Measurements from ENCODE around the gene DNAI2.

Gene DNAI2

DNA sequence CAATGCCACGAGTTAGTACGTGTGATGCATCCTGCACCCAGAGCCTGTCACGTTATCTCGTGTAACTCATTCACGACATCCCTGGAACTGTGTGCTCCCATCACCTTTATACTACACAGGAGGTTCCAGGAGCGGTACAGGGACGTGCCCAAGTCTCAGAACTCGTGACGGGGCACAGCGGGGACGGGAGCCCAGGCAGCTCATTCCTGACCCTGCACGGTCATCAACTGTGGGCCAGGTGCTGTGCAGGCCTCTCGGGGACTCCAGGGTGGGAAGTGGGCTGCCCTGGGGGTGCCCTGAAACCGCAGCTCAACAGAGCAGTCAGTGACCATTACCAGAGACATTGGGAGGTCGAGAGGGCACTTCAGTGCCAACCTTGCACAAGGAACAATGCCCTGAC is 40.8 kb downstream of the DNAI2 start:
- FAIRE-seq = no peak
- DNase-seq (ENCODE audit: insufficient read length, low spot score) = no peak
- TF ChIP-seq SPI1 (IDR thresholded peaks at IDR 0.05; ENCODE audit: low read depth, low read length) (no peak), POU2F2 (IDR thresholded peaks at IDR 0.05; ENCODE audit: low read depth, low read length) (no peak), POLR2AphosphoS5 (IDR thresholded peaks at IDR 0.05; ENCODE audit: low read depth, low read length) (no peak), POLR2A (IDR thresholded peaks at IDR 0.05; ENCODE audit: low read depth, low read length) (no peak), TAF1 (IDR thresholded peaks at IDR 0.05; ENCODE audit: low read depth, low read length) (no peak), PAX5 (IDR thresholded peaks at IDR 0.05; ENCODE audit: insufficient read depth, low read length, severe bottlenecking) (no peak)

DNA sequence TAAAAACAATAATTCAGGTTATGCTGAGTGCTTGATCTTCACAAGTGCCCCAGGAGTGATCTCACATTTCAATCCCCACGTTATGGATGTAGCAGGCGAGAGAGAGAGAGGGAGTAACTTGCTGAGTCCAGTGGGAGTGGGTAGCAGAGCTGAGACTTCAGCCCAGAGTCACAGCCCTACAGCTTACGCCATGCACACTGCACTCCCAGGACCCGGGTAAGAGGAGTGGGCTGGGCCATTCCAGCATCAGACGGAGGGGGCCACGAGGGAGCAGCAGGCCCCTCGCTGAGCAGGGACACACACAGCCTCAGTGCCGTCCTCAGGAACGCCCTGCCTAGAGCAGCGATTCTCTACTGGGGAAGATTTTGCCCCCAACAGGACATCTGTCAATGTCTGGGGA is 42.2 kb downstream of the DNAI2 start:
- FAIRE-seq = no peak
- no peak for TF ChIP-seq POLR2A (IDR thresholded peaks at IDR 0.05; ENCODE audit: low read depth, low read length)
- no peak for TF ChIP-seq PAX5 (IDR thresholded peaks at IDR 0.05; ENCODE audit: insufficient read depth, low read length, severe bottlenecking)
- no peak for TF ChIP-seq SPI1 (IDR thresholded peaks at IDR 0.05; ENCODE audit: low read depth, low read length)
- TF ChIP-seq POU2F2 (IDR thresholded peaks at IDR 0.05; ENCODE audit: low read depth, low read length) = no peak
- no peak for TF ChIP-seq TAF1 (IDR thresholded peaks at IDR 0.05; ENCODE audit: low read depth, low read length)
- no peak for TF ChIP-seq POLR2AphosphoS5 (IDR thresholded peaks at IDR 0.05; ENCODE audit: low read depth, low read length)
- no peak for DNase-seq (ENCODE audit: insufficient read length, low spot score)

DNA sequence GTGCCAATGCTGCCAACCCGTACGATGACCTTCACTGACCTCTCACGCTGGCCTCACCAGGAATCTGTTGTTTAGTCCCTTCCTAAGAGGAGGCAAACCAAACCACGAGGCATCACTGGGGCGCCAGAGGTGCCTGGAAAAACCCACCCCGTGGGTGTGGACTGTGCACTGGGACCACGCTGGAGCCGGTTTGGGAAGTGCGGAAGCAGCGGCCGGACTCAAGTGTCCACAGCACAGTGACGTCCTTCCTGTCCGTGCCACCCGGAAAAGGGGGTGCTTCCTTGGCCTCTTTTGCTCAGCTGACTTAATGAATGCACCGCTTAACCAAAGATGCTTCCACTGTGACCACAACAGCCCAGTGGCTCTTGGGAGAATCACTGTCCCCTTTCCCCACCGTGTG is 43.0 kb downstream of the DNAI2 start:
- DNase-seq (ENCODE audit: insufficient read length, low spot score) (no peak), FAIRE-seq (no peak)
- TF ChIP-seq POU2F2 (IDR thresholded peaks at IDR 0.05; ENCODE audit: low read depth, low read length) = no peak
- no peak for TF ChIP-seq POLR2A (IDR thresholded peaks at IDR 0.05; ENCODE audit: low read depth, low read length)
- TF ChIP-seq POLR2AphosphoS5 (IDR thresholded peaks at IDR 0.05; ENCODE audit: low read depth, low read length) = no peak
- no peak for TF ChIP-seq SPI1 (IDR thresholded peaks at IDR 0.05; ENCODE audit: low read depth, low read length)
- TF ChIP-seq PAX5 (IDR thresholded peaks at IDR 0.05; ENCODE audit: insufficient read depth, low read length, severe bottlenecking) = no peak
- TF ChIP-seq TAF1 (IDR thresholded peaks at IDR 0.05; ENCODE audit: low read depth, low read length) = no peak

DNA sequence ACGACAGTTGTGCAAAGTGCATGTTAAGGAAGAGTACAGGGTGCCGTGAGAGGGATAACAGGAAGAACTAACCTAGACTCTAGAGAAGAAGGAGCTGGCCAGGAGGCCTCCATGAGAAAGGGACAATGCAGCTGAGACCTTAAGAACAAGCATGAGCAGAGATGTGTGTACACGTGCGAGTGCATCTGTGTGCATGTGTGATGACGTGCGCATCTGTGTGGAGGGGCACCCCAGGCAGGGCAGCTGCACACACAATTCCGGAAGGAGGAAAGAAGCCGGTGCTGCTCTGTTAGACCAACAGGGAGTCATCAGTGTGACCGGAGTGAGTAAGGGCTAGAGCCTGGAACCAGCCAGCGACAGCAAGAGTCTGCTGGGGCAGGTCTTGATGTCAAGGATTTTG is 44.4 kb downstream of the DNAI2 start:
- TF ChIP-seq TAF1 (IDR thresholded peaks at IDR 0.05; ENCODE audit: low read depth, low read length) = no peak
- no peak for TF ChIP-seq PAX5 (IDR thresholded peaks at IDR 0.05; ENCODE audit: insufficient read depth, low read length, severe bottlenecking)
- TF ChIP-seq POLR2AphosphoS5 (IDR thresholded peaks at IDR 0.05; ENCODE audit: low read depth, low read length) = no peak
- no peak for TF ChIP-seq POLR2A (IDR thresholded peaks at IDR 0.05; ENCODE audit: low read depth, low read length)
- TF ChIP-seq SPI1 (IDR thresholded peaks at IDR 0.05; ENCODE audit: low read depth, low read length) = no peak
- TF ChIP-seq POU2F2 (IDR thresholded peaks at IDR 0.05; ENCODE audit: low read depth, low read length) = no peak
- DNase-seq (ENCODE audit: insufficient read length, low spot score) (no peak), FAIRE-seq (no peak)

DNA sequence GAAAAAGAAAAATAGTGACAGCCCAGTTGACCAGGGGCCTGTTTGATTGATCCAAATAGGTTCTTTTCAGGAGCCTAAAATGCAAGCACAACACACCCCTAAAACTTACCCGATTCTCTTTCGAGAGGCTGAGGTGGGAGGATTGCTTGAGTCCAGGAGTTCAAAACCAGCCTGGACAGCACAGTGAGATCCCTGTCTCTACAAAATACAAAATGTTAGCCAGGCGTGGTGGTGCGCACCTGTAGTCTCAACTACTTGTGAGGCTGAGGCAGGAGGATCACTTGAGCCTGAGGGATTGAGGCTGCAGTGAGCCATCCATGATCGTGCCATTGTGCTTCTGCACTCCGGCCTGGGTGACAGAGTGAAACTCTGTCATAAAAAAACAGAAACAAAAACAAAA is 50.5 kb downstream of the DNAI2 start:
- FAIRE-seq = no peak
- TF ChIP-seq SPI1 (IDR thresholded peaks at IDR 0.05; ENCODE audit: low read depth, low read length) = no peak
- TF ChIP-seq POLR2AphosphoS5 (IDR thresholded peaks at IDR 0.05; ENCODE audit: low read depth, low read length) = no peak
- TF ChIP-seq POU2F2 (IDR thresholded peaks at IDR 0.05; ENCODE audit: low read depth, low read length) = no peak
- TF ChIP-seq POLR2A (IDR thresholded peaks at IDR 0.05; ENCODE audit: low read depth, low read length) = no peak
- TF ChIP-seq PAX5 (IDR thresholded peaks at IDR 0.05; ENCODE audit: insufficient read depth, low read length, severe bottlenecking) = no peak
- no peak for TF ChIP-seq TAF1 (IDR thresholded peaks at IDR 0.05; ENCODE audit: low read depth, low read length)
- DNase-seq (ENCODE audit: insufficient read length, low spot score) = no peak

DNA sequence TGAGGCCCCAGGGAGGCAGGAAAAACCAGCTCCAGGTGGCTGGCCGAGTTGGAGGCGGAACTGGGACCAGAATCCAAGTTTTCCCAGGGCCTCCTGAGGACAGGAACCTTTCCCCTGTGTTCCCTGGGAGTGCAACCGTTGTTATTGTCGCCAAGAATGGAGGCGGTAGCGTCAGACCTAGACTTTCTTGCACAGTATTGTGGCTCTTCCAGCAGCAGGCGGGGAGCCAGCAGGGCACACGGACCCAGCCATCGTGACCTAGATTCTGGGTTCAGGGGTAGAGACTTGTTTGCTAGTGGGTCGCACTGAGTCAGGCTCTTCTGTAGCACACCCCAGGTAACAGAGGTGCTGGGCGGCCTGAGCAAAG is 51.3 kb downstream of the DNAI2 start:
- no peak for TF ChIP-seq POU2F2 (IDR thresholded peaks at IDR 0.05; ENCODE audit: low read depth, low read length)
- no peak for TF ChIP-seq PAX5 (IDR thresholded peaks at IDR 0.05; ENCODE audit: insufficient read depth, low read length, severe bottlenecking)
- TF ChIP-seq POLR2A (IDR thresholded peaks at IDR 0.05; ENCODE audit: low read depth, low read length) = no peak
- TF ChIP-seq SPI1 (IDR thresholded peaks at IDR 0.05; ENCODE audit: low read depth, low read length) = no peak
- TF ChIP-seq POLR2AphosphoS5 (IDR thresholded peaks at IDR 0.05; ENCODE audit: low read depth, low read length) = no peak
- TF ChIP-seq TAF1 (IDR thresholded peaks at IDR 0.05; ENCODE audit: low read depth, low read length) = no peak
- FAIRE-seq (peak; percentile 58), DNase-seq (ENCODE audit: insufficient read length, low spot score) (no peak)

DNA sequence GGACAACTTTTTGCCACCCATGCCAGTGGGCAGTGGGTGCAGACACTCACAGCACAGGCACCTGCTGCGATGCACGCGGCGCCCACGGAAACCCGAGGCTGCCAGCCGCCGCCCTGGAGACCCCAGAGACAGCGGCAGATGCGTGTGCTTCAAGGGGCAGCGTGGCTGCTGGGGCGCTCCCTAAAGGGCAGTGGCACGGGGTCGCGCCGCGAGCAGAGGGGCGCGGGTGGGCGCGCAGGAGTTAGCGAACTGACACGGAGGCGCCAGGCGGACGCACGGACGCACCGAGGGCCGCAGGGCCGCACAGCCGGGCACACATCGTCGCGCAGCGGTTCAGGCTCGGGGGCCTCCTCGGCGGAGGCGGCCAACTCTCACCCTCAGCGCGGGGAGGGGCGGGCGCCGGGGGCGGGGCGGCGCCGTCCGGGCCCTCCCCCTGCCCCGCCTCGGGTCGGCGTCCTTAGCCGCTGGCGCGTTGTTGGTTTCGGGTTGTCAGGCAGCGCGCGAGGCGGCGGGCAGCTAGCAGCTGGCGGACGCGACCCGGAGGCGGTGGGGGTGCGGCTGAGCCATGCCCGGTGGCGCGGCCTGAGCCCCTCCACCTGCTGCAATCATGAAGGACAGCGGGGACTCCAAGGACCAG is 51.8 kb downstream of the DNAI2 start, which contains the start of gene KIF19:
KIF19 (plus strand) TSS at position 484 of the 637 bp plus-strand sequence; CDS start at position 608, 124 bp downstream.
- TF ChIP-seq POLR2A (IDR thresholded peaks at IDR 0.05; ENCODE audit: low read depth, low read length) = no peak
- TF ChIP-seq TAF1 (IDR thresholded peaks at IDR 0.05; ENCODE audit: low read depth, low read length) = no peak
- TF ChIP-seq POLR2AphosphoS5 (IDR thresholded peaks at IDR 0.05; ENCODE audit: low read depth, low read length) = no peak
- no peak for TF ChIP-seq PAX5 (IDR thresholded peaks at IDR 0.05; ENCODE audit: insufficient read depth, low read length, severe bottlenecking)
- TF ChIP-seq SPI1 (IDR thresholded peaks at IDR 0.05; ENCODE audit: low read depth, low read length) = no peak
- TF ChIP-seq POU2F2 (IDR thresholded peaks at IDR 0.05; ENCODE audit: low read depth, low read length) = no peak
- peak; percentile 95 for DNase-seq (ENCODE audit: insufficient read length, low spot score)
- peak; percentile 92 for FAIRE-seq

DNA sequence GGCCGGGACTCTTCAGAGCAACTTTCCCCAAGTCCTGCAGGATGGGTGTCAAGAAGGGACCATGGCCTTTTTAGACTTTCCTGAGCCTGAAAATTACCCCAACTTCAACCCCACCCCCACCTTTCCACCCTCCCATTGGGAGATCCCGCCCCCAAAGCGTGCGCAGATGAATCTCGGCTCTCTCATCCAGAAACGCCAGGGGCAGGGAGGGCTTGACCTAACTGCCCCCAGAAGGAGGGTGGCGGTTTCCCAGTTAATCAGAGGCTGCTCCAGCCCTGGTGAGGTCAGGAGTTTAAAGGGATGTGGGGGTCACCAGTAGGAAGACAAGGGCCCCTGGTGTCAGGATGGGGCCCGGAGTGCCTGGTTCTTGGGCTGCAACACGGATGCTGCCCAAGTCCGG is 52.5 kb downstream of the DNAI2 start:
- TF ChIP-seq PAX5 (IDR thresholded peaks at IDR 0.05; ENCODE audit: insufficient read depth, low read length, severe bottlenecking) = no peak
- TF ChIP-seq SPI1 (IDR thresholded peaks at IDR 0.05; ENCODE audit: low read depth, low read length) = no peak
- TF ChIP-seq POU2F2 (IDR thresholded peaks at IDR 0.05; ENCODE audit: low read depth, low read length) = no peak
- TF ChIP-seq POLR2A (IDR thresholded peaks at IDR 0.05; ENCODE audit: low read depth, low read length) = no peak
- no peak for TF ChIP-seq TAF1 (IDR thresholded peaks at IDR 0.05; ENCODE audit: low read depth, low read length)
- TF ChIP-seq POLR2AphosphoS5 (IDR thresholded peaks at IDR 0.05; ENCODE audit: low read depth, low read length) = no peak
- DNase-seq (ENCODE audit: insufficient read length, low spot score) (no peak), FAIRE-seq (no peak)

DNA sequence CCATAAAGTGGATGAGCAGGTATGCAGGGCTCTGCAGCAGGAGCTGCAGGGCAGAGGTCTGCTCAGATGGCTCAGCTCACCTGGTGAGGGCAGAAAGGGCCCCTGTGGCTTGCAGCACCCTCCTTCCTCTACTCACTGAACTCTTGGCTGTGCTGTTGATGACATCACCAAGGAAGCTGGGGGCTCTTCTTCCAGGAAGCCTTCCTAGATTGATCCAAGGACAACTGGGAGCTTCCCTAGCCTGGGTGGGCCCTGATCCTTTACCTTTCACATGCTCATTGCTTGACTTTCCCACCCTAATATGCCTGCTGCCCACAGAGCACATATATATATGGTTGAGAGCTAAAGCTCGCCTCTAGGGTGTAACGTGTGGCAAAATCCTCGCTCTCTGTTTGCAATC is 54.5 kb downstream of the DNAI2 start:
- FAIRE-seq (peak; percentile 16), DNase-seq (ENCODE audit: insufficient read length, low spot score) (no peak)
- TF ChIP-seq SPI1 (IDR thresholded peaks at IDR 0.05; ENCODE audit: low read depth, low read length) (no peak), POLR2A (IDR thresholded peaks at IDR 0.05; ENCODE audit: low read depth, low read length) (no peak), PAX5 (IDR thresholded peaks at IDR 0.05; ENCODE audit: insufficient read depth, low read length, severe bottlenecking) (no peak), POU2F2 (IDR thresholded peaks at IDR 0.05; ENCODE audit: low read depth, low read length) (no peak), TAF1 (IDR thresholded peaks at IDR 0.05; ENCODE audit: low read depth, low read length) (no peak), POLR2AphosphoS5 (IDR thresholded peaks at IDR 0.05; ENCODE audit: low read depth, low read length) (no peak)
